GM19328 (cell line): ENCODE results near the gene KRABD2.
"Not testable (repeated sequence)": the region's sequence is repeated elsewhere in the genome, so short reads cannot be mapped to it uniquely, and the experiment has no call there.

Source experiments
- ATAC-seq: cut with Tn5 transposase; IDR thresholded peaks from one replicate; pipeline ENCODE4 v1.9.1; 2021; ENCODE audit warnings: mild to moderate bottlenecking, moderate library complexity; ENCODE audit not compliant: unreplicated experiment

The KRABD2 gene

GRCh38 chr17:8376271-8377067 is at the start of gene KRABD2:
TSS of gene KRABD2 (minus strand) at chr17:8376704.
- peak; percentile 90 for ATAC-seq

- ATAC-seq: no peak
Observed at GRCh38 chr17:8421571-8421970, 45.1 kb upstream of the KRABD2 start.

GRCh38 chr17:8420041-8420934 is 43.8 kb upstream of the KRABD2 start:
- no peak for ATAC-seq

- no peak for ATAC-seq
Observed at GRCh38 chr17:8419305-8419704, 42.8 kb upstream of the KRABD2 start.

- no peak for ATAC-seq
Observed at GRCh38 chr17:8418471-8418870, 42.0 kb upstream of the KRABD2 start.

GRCh38 chr17:8417806-8418205 is 41.3 kb upstream of the KRABD2 start:
- ATAC-seq: no peak

GRCh38 chr17:8413938-8414337 is 37.4 kb upstream of the KRABD2 start:
- no peak for ATAC-seq

- ATAC-seq: no peak
Observed at GRCh38 chr17:8413328-8413727, 36.8 kb upstream of the KRABD2 start.

GRCh38 chr17:8412089-8412488 is 35.6 kb upstream of the KRABD2 start:
- no peak for ATAC-seq

GRCh38 chr17:8410883-8411238 is 34.4 kb upstream of the KRABD2 start:
- no peak for ATAC-seq

GRCh38 chr17:8409966-8410882 is 33.7 kb upstream of the KRABD2 start:
- ATAC-seq: no peak

- ATAC-seq: no peak
Observed at GRCh38 chr17:8408371-8408770, 31.9 kb upstream of the KRABD2 start.

GRCh38 chr17:8406174-8406573 is 29.7 kb upstream of the KRABD2 start:
- ATAC-seq: no peak

- ATAC-seq: no peak
Observed at GRCh38 chr17:8405499-8406016, 29.1 kb upstream of the KRABD2 start.

GRCh38 chr17:8402921-8403536 is 26.5 kb upstream of the KRABD2 start:
- ATAC-seq: no peak

- no peak for ATAC-seq
Observed at GRCh38 chr17:8401107-8401506, 24.6 kb upstream of the KRABD2 start.

GRCh38 chr17:8398980-8399379 is 22.5 kb upstream of the KRABD2 start:
- no peak for ATAC-seq

GRCh38 chr17:8397636-8398035 is 21.1 kb upstream of the KRABD2 start, which contains the start of gene RNF222:
TSS of gene RNF222 (minus strand) at chr17:8397827. CDS start at chr17:8393461, 4,366 bp downstream.
- no peak for ATAC-seq

- ATAC-seq: not testable (repeated sequence)
Observed at GRCh38 chr17:8394497-8394896, 18.0 kb upstream of the KRABD2 start.
